ENCODE data around the gene SDK1. TPM values are rescaled to one million over a fixed set of nuclear protein-coding genes. Genes with fewer than 3 reads are reported as not detected.
A peak's percentile ranks its signal among the peaks of the same experiment; 100 is the strongest.

Gene SDK1
- total RNA-seq, 1 experiment from 2014 or later, result 9.3 TPM

- no peaks in the 10 kb centered on the region; the same call in 1 of the 2 replicates for H3K27me3 Mint-ChIP-seq (ENCODE audit: low read depth)
- H3K4me1 Mint-ChIP-seq, result peaks cover 18% of the 10 kb centered on the region
- ATAC-seq (peak; percentile 71), DNase-seq (ENCODE audit: low spot score) (no peak)
- no peak overlapping the region; the same call in 1 of the 2 replicates for H3K27ac Mint-ChIP-seq
- TF ChIP-seq CDX4 (CRISPR knock-in tag; IDR thresholded peaks at IDR 0.05; ENCODE audit: borderline replicate concordance), result no peak
- TF ChIP-seq SOX15 (CRISPR knock-in tag; IDR thresholded peaks at IDR 0.05), result no peak
- TF ChIP-seq ZNF317 (CRISPR knock-in tag; IDR thresholded peaks at IDR 0.05; ENCODE audit: borderline replicate concordance, low read depth), result no peak
- TF ChIP-seq TCF7 (CRISPR knock-in tag; IDR thresholded peaks at IDR 0.05; ENCODE audit: low read depth), result no peak
- TF ChIP-seq ARID4B (CRISPR knock-in tag; IDR thresholded peaks at IDR 0.05; ENCODE audit: borderline replicate concordance), result no peak
- no peak for TF ChIP-seq TP53 (CRISPR knock-in tag; IDR thresholded peaks at IDR 0.05)
- TF ChIP-seq SMAD4 (CRISPR knock-in tag; IDR thresholded peaks at IDR 0.05), result no peak
- TF ChIP-seq JUN (CRISPR knock-in tag; IDR thresholded peaks at IDR 0.05), result no peak
- no peak for TF ChIP-seq ATF1 (CRISPR knock-in tag; IDR thresholded peaks at IDR 0.05)
- no peak for TF ChIP-seq SP1 (CRISPR knock-in tag; conservative IDR thresholded peaks at IDR 0.05)
- no peak for TF ChIP-seq NR2C2 (CRISPR knock-in tag; IDR thresholded peaks at IDR 0.05)
- no peak for TF ChIP-seq ERG (CRISPR knock-in tag; IDR thresholded peaks at IDR 0.05)
- TF ChIP-seq IRF2 (CRISPR knock-in tag; IDR thresholded peaks at IDR 0.05; ENCODE audit: borderline replicate concordance, low read depth), result no peak
- TF ChIP-seq CREM (CRISPR knock-in tag; IDR thresholded peaks at IDR 0.05), result no peak
- TF ChIP-seq JAZF1 (CRISPR knock-in tag; IDR thresholded peaks at IDR 0.05), result no peak
- H3K4me3 Mint-ChIP-seq, result no peak overlapping the region
- POLR2A ChIA-PET, result no interaction called here
- H3K9me3 Mint-ChIP-seq, result peaks cover 17% of the 10 kb centered on the region
- CTCF ChIA-PET, result interaction anchor here (1.0 kb wide), 1 partner anchor 152 kb away, joined by 3 read pairs; no protein-coding TSS in a partner anchor
- peaks cover 22% of the 10 kb centered on the region for H3K36me3 Mint-ChIP-seq
These were observed 772.7 kb downstream of the SDK1 start for GRCh38 chr7:4073750-4074149.

GRCh38 chr7:4074407-4074806 lies 773.4 kb downstream of the SDK1 start:
- CTCF ChIA-PET, result interaction anchor here (1.0 kb wide), 1 partner anchor 151 kb away, joined by 3 read pairs; no protein-coding TSS in a partner anchor
- H3K36me3 Mint-ChIP-seq, result peaks cover 22% of the 10 kb centered on the region
- ATAC-seq, result no peak
- no peaks in the 10 kb centered on the region; the same call in 1 of the 2 replicates for H3K27me3 Mint-ChIP-seq (ENCODE audit: low read depth)
- no peak overlapping the region for H3K4me3 Mint-ChIP-seq
- DNase-seq (ENCODE audit: low spot score), result no peak
- peaks cover 18% of the 10 kb centered on the region for H3K4me1 Mint-ChIP-seq
- no peak for TF ChIP-seq IRF1 (CRISPR knock-in tag; IDR thresholded peaks at IDR 0.05)
- TF ChIP-seq E2F4 (CRISPR knock-in tag; IDR thresholded peaks at IDR 0.05; ENCODE audit: borderline replicate concordance, low read depth), result no peak
- peak; percentile 90 for TF ChIP-seq ZNF121 (CRISPR knock-in tag; IDR thresholded peaks at IDR 0.05)
- TF ChIP-seq ELF4 (CRISPR knock-in tag; IDR thresholded peaks at IDR 0.05; ENCODE audit: low read depth), result no peak
- TF ChIP-seq E2F5 (CRISPR knock-in tag; IDR thresholded peaks at IDR 0.05), result no peak
- TF ChIP-seq ETV6 (CRISPR knock-in tag; IDR thresholded peaks at IDR 0.05), result no peak
- TF ChIP-seq SMAD4 (CRISPR knock-in tag; IDR thresholded peaks at IDR 0.05), result no peak
- H3K27ac Mint-ChIP-seq, result no peak overlapping the region
- POLR2A ChIA-PET, result no interaction called here
- H3K9me3 Mint-ChIP-seq, result peaks cover 17% of the 10 kb centered on the region

Data from WTC11 (cell line).